ENCODE data around the gene SPPL2C.

GRCh38 chr17:45836047-45837044, 8.3 kb upstream of the SPPL2C start:
- TF ChIP-seq POLR2A (IDR thresholded peaks at IDR 0.05) (no peak), POLR2AphosphoS5 (IDR thresholded peaks at IDR 0.05) (no peak), EP300 (IDR thresholded peaks at IDR 0.05) (no peak)
- TF ChIP-seq, protein P1, sequence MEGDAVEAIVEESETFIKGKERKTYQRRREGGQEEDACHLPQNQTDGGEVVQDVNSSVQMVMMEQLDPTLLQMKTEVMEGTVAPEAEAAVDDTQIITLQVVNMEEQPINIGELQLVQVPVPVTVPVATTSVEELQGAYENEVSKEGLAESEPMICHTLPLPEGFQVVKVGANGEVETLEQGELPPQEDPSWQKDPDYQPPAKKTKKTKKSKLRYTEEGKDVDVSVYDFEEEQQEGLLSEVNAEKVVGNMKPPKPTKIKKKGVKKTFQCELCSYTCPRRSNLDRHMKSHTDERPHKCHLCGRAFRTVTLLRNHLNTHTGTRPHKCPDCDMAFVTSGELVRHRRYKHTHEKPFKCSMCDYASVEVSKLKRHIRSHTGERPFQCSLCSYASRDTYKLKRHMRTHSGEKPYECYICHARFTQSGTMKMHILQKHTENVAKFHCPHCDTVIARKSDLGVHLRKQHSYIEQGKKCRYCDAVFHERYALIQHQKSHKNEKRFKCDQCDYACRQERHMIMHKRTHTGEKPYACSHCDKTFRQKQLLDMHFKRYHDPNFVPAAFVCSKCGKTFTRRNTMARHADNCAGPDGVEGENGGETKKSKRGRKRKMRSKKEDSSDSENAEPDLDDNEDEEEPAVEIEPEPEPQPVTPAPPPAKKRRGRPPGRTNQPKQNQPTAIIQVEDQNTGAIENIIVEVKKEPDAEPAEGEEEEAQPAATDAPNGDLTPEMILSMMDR (IDR thresholded peaks at IDR 0.05), result no peak

Measured in gastroesophageal sphincter (tissue), 3 donors.